GM18907 (cell line): Measurements from ENCODE around the gene TMEM130.
A peak's percentile ranks its signal among the peaks of the same experiment; 100 is the strongest.

ENCODE experiments used
- ATAC-seq: cut with Tn5 transposase; IDR thresholded peaks from one replicate; pipeline ENCODE4 v1.9.1; 2021; ENCODE audit warnings: mild to moderate bottlenecking, moderate library complexity; ENCODE audit not compliant: unreplicated experiment

Gene TMEM130

GRCh38 chr7:98869597-98870120, at the start of gene TMEM130:
TMEM130 (minus strand) TSS chr7:98870014; CDS start chr7:98869861, 153 bp downstream.
- ATAC-seq: no peak

GRCh38 chr7:98917331-98917730, 47.5 kb upstream of the TMEM130 start:
- no peak for ATAC-seq

- no peak for ATAC-seq
These were observed 43.8 kb upstream of the TMEM130 start for GRCh38 chr7:98913612-98914011.

GRCh38 chr7:98913026-98913425, 43.2 kb upstream of the TMEM130 start:
- no peak for ATAC-seq

GRCh38 chr7:98911916-98912315, 42.1 kb upstream of the TMEM130 start:
- ATAC-seq: no peak

- ATAC-seq: no peak
These were observed 40.6 kb upstream of the TMEM130 start for GRCh38 chr7:98910427-98910826.

- ATAC-seq: no peak
These were observed 39.7 kb upstream of the TMEM130 start for GRCh38 chr7:98909487-98909886.

- no peak for ATAC-seq
These were observed 38.8 kb upstream of the TMEM130 start for GRCh38 chr7:98908585-98908984.

GRCh38 chr7:98907570-98907969, 37.8 kb upstream of the TMEM130 start:
- ATAC-seq: no peak

- no peak for ATAC-seq
These were observed 33.4 kb upstream of the TMEM130 start for GRCh38 chr7:98903246-98903645.

- no peak for ATAC-seq
These were observed 32.7 kb upstream of the TMEM130 start for GRCh38 chr7:98902523-98902922.

GRCh38 chr7:98900815-98901214, 31.0 kb upstream of the TMEM130 start:
- no peak for ATAC-seq

- no peak for ATAC-seq
These were observed 30.0 kb upstream of the TMEM130 start for GRCh38 chr7:98899816-98900215.

GRCh38 chr7:98892609-98893008, 22.8 kb upstream of the TMEM130 start:
- ATAC-seq: no peak

- no peak for ATAC-seq
These were observed 17.2 kb upstream of the TMEM130 start for GRCh38 chr7:98887038-98887437.

GRCh38 chr7:98884416-98884815, 14.6 kb upstream of the TMEM130 start:
- no peak for ATAC-seq

- ATAC-seq: no peak
These were observed 11.9 kb upstream of the TMEM130 start for GRCh38 chr7:98881561-98882315.

GRCh38 chr7:98880485-98880884, 10.7 kb upstream of the TMEM130 start:
- no peak for ATAC-seq

- ATAC-seq: no peak
These were observed 10.1 kb upstream of the TMEM130 start for GRCh38 chr7:98879979-98880315.

GRCh38 chr7:98879198-98879978, 9.6 kb upstream of the TMEM130 start:
- ATAC-seq: peak; percentile 79

- peak; percentile 73 for ATAC-seq
These were observed 8.8 kb upstream of the TMEM130 start, which contains the start of gene TRRAP for GRCh38 chr7:98878365-98879197. TRRAP (plus strand) TSS chr7:98878532; CDS start chr7:98881151, 2,619 bp downstream.
